H1 (cell line): ENCODE results near the gene DNAI2. TPM values are rescaled to one million over a fixed set of nuclear protein-coding genes. Genes with fewer than 3 reads are reported as not detected.

ENCODE experiments used
- CTCF ChIA-PET: fragments of 300-600 bp; sonication (Branson Sonifier 250); formaldehyde crosslinking; loops from one replicate; lab custom pipeline; 2021; ENCODE audit not compliant: partially characterized antibody; lab: Charles Lee
- POLR2A ChIA-PET: fragments of 300-600 bp; sonication (Branson Sonifier 250); formaldehyde crosslinking; loops from one replicate; lab custom pipeline; 2021; ENCODE audit warnings: inconsistent platforms; ENCODE audit not compliant: partially characterized antibody; lab: Charles Lee
- DNase-seq, 2 experiments: peaks; one replicate each; pipeline versions ENCODE4 v3.0.0 to v3.0.0-alpha.2; 2010 to 2022; ENCODE audit warnings: low spot score in 2 of 2, low read depth in 1 of 2, mixed read lengths in 1 of 2
- FAIRE-seq: peaks from 2 replicates; lab custom pipeline; 2011; peaks lifted over from hg19 to GRCh38; lab: Jason Lieb, UNC
- H2AFZ ChIP-seq: 2 replicates; pipeline ENCODE4 v1.8.1; 2012; ENCODE audit warnings: low read length, inconsistent platforms
- H2AK5ac ChIP-seq: 2 replicates; pipeline ENCODE4 v1.6.1; 2013; ENCODE audit warnings: low read depth, low read length
- H2BK120ac ChIP-seq: replicated peaks from 2 replicates; pipeline ENCODE3; 2013; ENCODE audit warnings: low read depth, low read length, inconsistent platforms
- H2BK12ac ChIP-seq: 2 replicates; pipeline ENCODE4 v1.6.1; 2013; ENCODE audit warnings: low read depth, low read length
- H2BK15ac ChIP-seq: 2 replicates; pipeline ENCODE4 v1.6.1; 2013; ENCODE audit warnings: low read length
- H2BK20ac ChIP-seq: 2 replicates; pipeline ENCODE4 v1.6.1; 2013; ENCODE audit warnings: low read length
- H2BK5ac ChIP-seq: 2 replicates; pipeline ENCODE4 v1.6.1; 2013; ENCODE audit warnings: low read depth, low read length
- H3K14ac ChIP-seq: 2 replicates; pipeline ENCODE4 v1.6.1; 2013; ENCODE audit warnings: inconsistent platforms; ENCODE audit not compliant: insufficient read length
- H3K18ac ChIP-seq: 2 replicates; pipeline ENCODE4 v1.6.1; 2013; ENCODE audit warnings: low read length; ENCODE audit errors: extremely low read depth
- H3K23ac ChIP-seq: 2 replicates; pipeline ENCODE4 v1.6.1; 2013; ENCODE audit warnings: inconsistent platforms; ENCODE audit not compliant: insufficient read length
- H3K23me2 ChIP-seq: 2 replicates; pipeline ENCODE4 v1.6.1; 2013; ENCODE audit warnings: low read depth, low read length
- H3K27ac ChIP-seq: 2 replicates; pipeline ENCODE4 v1.6.1; 2011; ENCODE audit warnings: low read depth, low read length, inconsistent platforms
- H3K27me3 ChIP-seq, 4 experiments: replicated peaks in 1 of 4; 1 replicate in 1 of 4; 2 replicates in 3 of 4; pipeline versions ENCODE4 v1.6.1 to v1.8.1; 2011 to 2013; ENCODE audit warnings: low read length in 3 of 4, mild to moderate bottlenecking in 3 of 4, inconsistent platforms in 2 of 4, mixed read lengths in 2 of 4, moderate library complexity in 1 of 4; ENCODE audit not compliant: control insufficient read depth in 3 of 4, insufficient read depth in 3 of 4; ENCODE audit errors: extremely low read depth in 1 of 4
- H3K36me3 ChIP-seq, 4 experiments: 2 replicates each; pipeline versions ENCODE4 v1.6.1 to v1.8.1; 2011 to 2013; ENCODE audit warnings: mild to moderate bottlenecking in 4 of 4, low read length in 3 of 4, moderate library complexity in 2 of 4, control low read depth in 1 of 4, inconsistent platforms in 1 of 4; ENCODE audit not compliant: insufficient read depth in 4 of 4, control insufficient read depth in 2 of 4
- H3K4ac ChIP-seq: replicated peaks from 2 replicates; pipeline ENCODE3; 2013; ENCODE audit warnings: low read length, low read depth, mixed read lengths, inconsistent platforms; ENCODE audit not compliant: insufficient read length
- H3K4me1 ChIP-seq, 4 experiments: replicated peaks in 1 of 4; 1 replicate in 1 of 4; 2 replicates in 3 of 4; pipeline versions ENCODE4 v1.6.1 to v1.8.1; 2011 to 2013; ENCODE audit warnings: low read length in 3 of 4, inconsistent platforms in 2 of 4, mixed read lengths in 1 of 4; ENCODE audit not compliant: insufficient read depth in 4 of 4, control insufficient read depth in 3 of 4
- H3K4me2 ChIP-seq, 2 experiments: 2 replicates each; pipeline versions ENCODE4 v1.6.1 to v1.8.1; 2011 to 2013; ENCODE audit warnings: low read depth in 2 of 2, low read length in 2 of 2, control low read depth in 1 of 2, inconsistent platforms in 1 of 2, mild to moderate bottlenecking in 1 of 2; ENCODE audit not compliant: insufficient read depth in 1 of 2
- H3K4me3 ChIP-seq, 4 experiments: fragments of 200-600, 300-600 bp in 1 of 4; sonication (generic), shearing (Covaris generic), sonication (Bioruptor Twin) in 1 of 4; 2 replicates each; pipeline versions ENCODE4 v1.5.1 to v1.8.1; 2011 to 2016; ENCODE audit warnings: low read length in 4 of 4, low read depth in 3 of 4, control low read depth in 2 of 4, inconsistent platforms in 2 of 4, mild to moderate bottlenecking in 2 of 4, mixed read lengths in 1 of 4, moderate library complexity in 1 of 4; ENCODE audit not compliant: insufficient read depth in 2 of 4; ENCODE audit errors: extremely low read depth in 1 of 4
- H3K56ac ChIP-seq: replicated peaks from 2 replicates; pipeline ENCODE3; 2013; ENCODE audit warnings: low read depth, mild to moderate bottlenecking, mixed read lengths, low read length, inconsistent platforms; ENCODE audit not compliant: insufficient read length
- H3K79me1 ChIP-seq: 2 replicates; pipeline ENCODE4 v1.6.1; 2013; ENCODE audit warnings: low read depth, low read length, control low read depth
- H3K79me2 ChIP-seq, 2 experiments: 2 replicates each; pipeline versions ENCODE4 v1.6.1 to v1.8.1; 2012 to 2013; ENCODE audit warnings: low read length in 2 of 2, mild to moderate bottlenecking in 2 of 2, inconsistent platforms in 1 of 2; ENCODE audit not compliant: insufficient read depth in 2 of 2, control insufficient read depth in 1 of 2
- H3K9ac ChIP-seq, 4 experiments: replicated peaks in 1 of 4; 1 replicate in 1 of 4; 2 replicates in 3 of 4; pipeline versions ENCODE4 v1.6.1 to v1.8.1; 2011 to 2013; ENCODE audit warnings: low read depth in 3 of 4, low read length in 3 of 4, control low read depth in 2 of 4, mild to moderate bottlenecking in 2 of 4, moderate library complexity in 2 of 4, inconsistent platforms in 1 of 4; ENCODE audit errors: extremely low read depth in 1 of 4
- H3K9me3 ChIP-seq, 2 experiments: 2 replicates each; pipeline versions ENCODE4 v1.6.1 to v1.8.1; 2012 to 2013; ENCODE audit warnings: mild to moderate bottlenecking in 2 of 2, moderate library complexity in 2 of 2, control low read depth in 1 of 2, inconsistent platforms in 1 of 2, low read depth in 1 of 2, low read length in 1 of 2, mixed read lengths in 1 of 2; ENCODE audit not compliant: insufficient read depth in 2 of 2
- H4K20me1 ChIP-seq, 2 experiments: replicated peaks in 1 of 2; 2 replicates each; pipeline versions ENCODE3 to v1.8.1; 2011 to 2013; ENCODE audit warnings: inconsistent platforms in 2 of 2, low read length in 2 of 2, mild to moderate bottlenecking in 1 of 2; ENCODE audit not compliant: insufficient read depth in 2 of 2, control insufficient read depth in 1 of 2
- H4K5ac ChIP-seq: 2 replicates; pipeline ENCODE4 v1.6.1; 2013; ENCODE audit warnings: low read length, low read depth, mixed read lengths, inconsistent platforms; ENCODE audit not compliant: insufficient read length
- H4K8ac ChIP-seq: 2 replicates; pipeline ENCODE4 v1.8.0; 2013; ENCODE audit warnings: mild to moderate bottlenecking, moderate library complexity, low read length, inconsistent platforms; ENCODE audit not compliant: insufficient read depth; ENCODE audit errors: extremely low read depth
- H4K91ac ChIP-seq: replicated peaks from 2 replicates; pipeline ENCODE3; 2013; ENCODE audit warnings: low read length, mixed read lengths, inconsistent platforms; ENCODE audit not compliant: insufficient read length
- CBX8 ChIP-seq: fragments of 300-800, 300-1000 bp; sonication (generic); IDR thresholded peaks from 2 replicates; pipeline ENCODE4 v1.7.1; 2016; ENCODE audit warnings: low read depth, low read length, borderline replicate concordance
- CEBPB ChIP-seq: IDR thresholded peaks from 2 replicates; pipeline ENCODE4 v1.6.1; 2012; ENCODE audit warnings: low read depth, low read length
- EGR1 ChIP-seq: IDR thresholded peaks from 2 replicates; pipeline ENCODE4 v1.6.1; 2011; ENCODE audit warnings: low read depth, low read length, borderline replicate concordance
- FOSL1 ChIP-seq: IDR thresholded peaks from 2 replicates; pipeline ENCODE4 v1.6.1; 2011; ENCODE audit warnings: mild to moderate bottlenecking, low read depth, low read length, moderate library complexity; ENCODE audit not compliant: insufficient read depth
- KDM4A ChIP-seq: IDR thresholded peaks from one replicate; pipeline ENCODE4 v1.7.1; 2012; ENCODE audit warnings: low read depth, mild to moderate bottlenecking, moderate library complexity, low read length, inconsistent platforms; ENCODE audit not compliant: severe bottlenecking
- NRF1 ChIP-seq: IDR thresholded peaks from 2 replicates; pipeline ENCODE4 v1.6.1; 2011; ENCODE audit warnings: mild to moderate bottlenecking, low read depth, low read length, improper control_type of control experiment
- PHF8 ChIP-seq: fragments of 200-600 bp; sonication (generic); conservative IDR thresholded peaks from 2 replicates; pipeline ENCODE4 v1.7.1; 2012; ENCODE audit warnings: low read depth, mild to moderate bottlenecking, inconsistent platforms, low read length, moderate library complexity
- SIRT6 ChIP-seq: IDR thresholded peaks from one replicate; pipeline ENCODE4 v1.7.1; 2012; ENCODE audit warnings: low read length, inconsistent platforms
- SRF ChIP-seq: IDR thresholded peaks from 2 replicates; pipeline ENCODE4 v1.6.1; 2011; ENCODE audit warnings: mild to moderate bottlenecking, low read depth, low read length, moderate library complexity
- WGBS, 2 experiments: shearing (Covaris generic) in 1 of 2; methylation state at CpG; one replicate each; pipeline versions ENCODE4 v1.1.6 to v1.1.7; 2013 to 2015; ENCODE audit warnings: low lambda C conversion rate in 2 of 2, mixed read lengths in 2 of 2, inconsistent platforms in 1 of 2, low coverage in 1 of 2, missing lambda C conversion rate in 1 of 2; ENCODE audit not compliant: insufficient replicate concordance in 2 of 2, insufficient coverage in 1 of 2, insufficient read length in 1 of 2; ENCODE audit errors: extremely low coverage in 1 of 2, missing lambda C conversion rate in 1 of 2; 5-methylcytosine and 5-hydroxymethylcytosine counted together
- polyA plus RNA-seq, 7 experiments: library from polyadenylated mRNA; depleted of rRNA in 3 of 7; stranded (reverse) in 5 of 7; unstranded in 2 of 7; fragments of >200 nt in 5 of 7; fragments of 200-250 nt in 2 of 7; gene quantifications; 1 replicate in 5 of 7; 2 replicates in 1 of 7; 4 replicates in 1 of 7; pipeline versions ENCODE4 v1.2.1 to v1.2.3, GENCODE V29; 2011 to 2013; ENCODE audit warnings: missing spikeins in 2 of 7, mixed read lengths in 2 of 7
- total RNA-seq: library from RNA; stranded (reverse); fragmentation: NEBNext Ultra II Directional; extraction: Animal tissue kit (Norgen Biotek cat#: 25700); gene quantifications from 2 replicates; pipeline ENCODE4 v1.2.1, GENCODE V29; 2021
- TF ChIP-seq, protein P1 (sequence below): IDR thresholded peaks from 2 replicates; pipeline ENCODE4 v1.6.1; 2012; ENCODE audit warnings: low read length, inconsistent platforms

Gene DNAI2
- total and polyA plus RNA-seq, 2 of the 8 experiments (the other 6 are each of a cell fraction or from before 2014, with no cell fraction given): 0.08 to 0.15 TPM

DNA sequence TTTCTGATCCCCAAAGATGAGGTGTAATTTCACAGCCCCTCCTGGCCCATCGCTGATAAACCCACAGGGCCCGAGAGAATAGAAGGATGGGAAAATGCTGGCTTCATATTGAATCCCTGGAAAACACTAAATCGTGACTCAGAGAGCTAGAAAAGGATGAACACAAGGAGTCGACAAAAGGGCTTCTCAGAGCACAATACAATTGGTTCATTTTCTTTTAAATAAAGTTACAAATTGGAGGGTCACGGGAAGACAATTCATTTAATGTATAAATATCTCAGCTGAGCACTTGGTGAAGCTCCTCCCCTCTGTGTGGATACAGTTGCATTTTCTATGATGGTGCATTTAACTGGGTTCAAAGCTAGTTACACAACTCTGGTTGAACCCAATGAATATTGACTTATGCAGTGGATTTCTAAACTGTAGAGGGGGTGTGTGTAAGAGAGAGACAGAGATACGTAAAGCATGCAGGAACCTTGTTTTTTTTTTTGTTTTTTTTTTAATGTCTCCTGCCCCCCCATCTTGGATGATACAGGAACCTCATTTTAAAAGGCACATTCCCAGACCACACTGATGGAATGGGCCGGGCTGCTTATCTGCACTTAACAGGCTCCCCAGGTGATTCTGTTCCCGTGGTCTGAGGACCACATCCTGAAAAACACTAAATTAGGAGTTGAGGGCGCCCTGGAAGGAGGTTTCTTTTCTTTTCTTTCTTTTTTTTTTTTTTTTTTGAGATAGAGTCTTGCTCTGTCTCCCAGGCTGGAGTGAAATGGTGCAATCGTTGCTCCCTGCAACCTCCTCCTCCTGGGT lies 46.6 kb upstream of the DNAI2 start:
- 85% methylated on average over 8 of the region's 10 CpGs; no CpG with 5 or more reads in 1 of the 2 experiments for WGBS, 2 experiments
- FAIRE-seq: no peak
- no peaks in the 10 kb centered on the region for H3K79me1 ChIP-seq
- no peak for TF ChIP-seq SRF
- TF ChIP-seq EGR1: no peak
- TF ChIP-seq CEBPB: no peak
- TF ChIP-seq FOSL1: no peak
- TF ChIP-seq NRF1: no peak
- TF ChIP-seq KDM4A: no peak
- no peak for TF ChIP-seq SIRT6
- no peak for TF ChIP-seq PHF8
- TF ChIP-seq, protein P1, sequence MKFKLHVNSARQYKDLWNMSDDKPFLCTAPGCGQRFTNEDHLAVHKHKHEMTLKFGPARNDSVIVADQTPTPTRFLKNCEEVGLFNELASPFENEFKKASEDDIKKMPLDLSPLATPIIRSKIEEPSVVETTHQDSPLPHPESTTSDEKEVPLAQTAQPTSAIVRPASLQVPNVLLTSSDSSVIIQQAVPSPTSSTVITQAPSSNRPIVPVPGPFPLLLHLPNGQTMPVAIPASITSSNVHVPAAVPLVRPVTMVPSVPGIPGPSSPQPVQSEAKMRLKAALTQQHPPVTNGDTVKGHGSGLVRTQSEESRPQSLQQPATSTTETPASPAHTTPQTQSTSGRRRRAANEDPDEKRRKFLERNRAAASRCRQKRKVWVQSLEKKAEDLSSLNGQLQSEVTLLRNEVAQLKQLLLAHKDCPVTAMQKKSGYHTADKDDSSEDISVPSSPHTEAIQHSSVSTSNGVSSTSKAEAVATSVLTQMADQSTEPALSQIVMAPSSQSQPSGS: no peak
- TF ChIP-seq CBX8: no peak

More for the DNA sequence above, 46.6 kb upstream of the DNAI2 start:
- no peak overlapping the region for H3K56ac ChIP-seq
- no peaks in the 10 kb centered on the region for H3K23me2 ChIP-seq
- ChIA-PET CTCF (interaction anchor here (0.6 to 2.4 kb wide), 4 partner anchors 15 to 146 kb away, joined by 3 to 7 read pairs (median 6); no protein-coding TSS in a partner anchor), POLR2A (interaction anchor here (0.7 to 1.9 kb wide), 4 partner anchors 11 to 24 kb away, joined by 3 to 7 read pairs (median 4); partner anchors contain the start of gene RPL38)
- H4K91ac ChIP-seq: no peak overlapping the region
- no peak overlapping the region for H4K5ac ChIP-seq
- no peak overlapping the region for H2BK5ac ChIP-seq
- H2BK20ac ChIP-seq: no peak overlapping the region
- DNase-seq: no peak
- H4K8ac ChIP-seq: no peak overlapping the region
- no peak overlapping the region for H2BK15ac ChIP-seq
- no peaks in the 10 kb centered on the region for H3K79me2 ChIP-seq
- no peak overlapping the region for H3K9ac ChIP-seq
- H3K4me2 ChIP-seq: no peak overlapping the region
- no peak overlapping the region for H3K4ac ChIP-seq
- no peaks in the 10 kb centered on the region for H3K27me3 ChIP-seq
- H3K27ac ChIP-seq: no peak overlapping the region
- H3K9me3 ChIP-seq: no peaks in the 10 kb centered on the region
- H2BK12ac ChIP-seq: no peak overlapping the region
- H3K23ac ChIP-seq: no peak overlapping the region
- no peaks in the 10 kb centered on the region for H4K20me1 ChIP-seq
- no peak overlapping the region for H3K18ac ChIP-seq
- no peaks in the 10 kb centered on the region for H3K36me3 ChIP-seq
- H2AK5ac ChIP-seq: no peak overlapping the region
- no peaks in the 10 kb centered on the region; a peak in 1 of 7 replicates for H3K4me1 ChIP-seq
- H3K4me3 ChIP-seq: no peak overlapping the region
- H3K14ac ChIP-seq: no peak overlapping the region
- no peak overlapping the region for H2BK120ac ChIP-seq
- H2AFZ ChIP-seq: no peak overlapping the region
